ENCODE data around the gene OPTN.
A peak's percentile ranks its signal among the peaks of the same experiment; 100 is the strongest.
"Not testable (repeated sequence)": the region's sequence is repeated elsewhere in the genome, so short reads cannot be mapped to it uniquely, and the experiment has no call there.

The OPTN gene

GRCh38 chr10:13136651-13137050 lies 36.7 kb downstream of the OPTN start:
- DNase-seq = no peak

GRCh38 chr10:13139150-13139549 lies 39.2 kb downstream of the OPTN start:
- no peak for DNase-seq

- no peak for DNase-seq
Observed at GRCh38 chr10:13139676-13140075, 39.7 kb downstream of the OPTN start.

GRCh38 chr10:13140627-13141190 lies 40.7 kb downstream of the OPTN start:
- no peak for DNase-seq

GRCh38 chr10:13143766-13144165 lies 43.8 kb downstream of the OPTN start:
- no peak for DNase-seq

GRCh38 chr10:13144814-13145213 lies 44.9 kb downstream of the OPTN start:
- no peak for DNase-seq

GRCh38 chr10:13146379-13146778 lies 46.4 kb downstream of the OPTN start:
- no peak for DNase-seq

- no peak for DNase-seq
Observed at GRCh38 chr10:13147161-13147560, 47.2 kb downstream of the OPTN start.

- no peak for DNase-seq
Observed at GRCh38 chr10:13152296-13152695, 52.3 kb downstream of the OPTN start.

GRCh38 chr10:13155860-13156259 lies 55.9 kb downstream of the OPTN start:
- not testable (repeated sequence) for DNase-seq

GRCh38 chr10:13158401-13158800 lies 58.4 kb downstream of the OPTN start:
- peak; percentile 26 for DNase-seq

- peak; percentile 99 for DNase-seq
Observed at GRCh38 chr10:13160934-13161856, 61.2 kb downstream of the OPTN start, which contains the start of gene MCM10. Gene MCM10, plus strand, starts transcription at chr10:13161558. Its CDS starts 2,645 bp downstream, at chr10:13164203.

GRCh38 chr10:13161857-13162271 lies 61.9 kb downstream of the OPTN start:
- DNase-seq = peak; percentile 22

- DNase-seq = no peak
Observed at GRCh38 chr10:13163859-13164258, 63.9 kb downstream of the OPTN start.

GRCh38 chr10:13165177-13165576 lies 65.2 kb downstream of the OPTN start:
- DNase-seq = no peak

- DNase-seq = no peak
Observed at GRCh38 chr10:13167568-13167967, 67.6 kb downstream of the OPTN start.

- no peak for DNase-seq
Observed at GRCh38 chr10:13168781-13169180, 68.8 kb downstream of the OPTN start.

- DNase-seq = no peak
Observed at GRCh38 chr10:13173616-13174015, 73.7 kb downstream of the OPTN start.

- no peak for DNase-seq
Observed at GRCh38 chr10:13180788-13181187, 80.8 kb downstream of the OPTN start.

GRCh38 chr10:13182424-13182823 lies 82.5 kb downstream of the OPTN start:
- DNase-seq = no peak

- no peak for DNase-seq
Observed at GRCh38 chr10:13183625-13184024, 83.7 kb downstream of the OPTN start.

- DNase-seq = no peak
Observed at GRCh38 chr10:13184276-13184675, 84.3 kb downstream of the OPTN start.

GRCh38 chr10:13184730-13185514 lies 85.0 kb downstream of the OPTN start:
- DNase-seq = no peak
